ENCODE measurements around the gene IFIH1.

DNA sequence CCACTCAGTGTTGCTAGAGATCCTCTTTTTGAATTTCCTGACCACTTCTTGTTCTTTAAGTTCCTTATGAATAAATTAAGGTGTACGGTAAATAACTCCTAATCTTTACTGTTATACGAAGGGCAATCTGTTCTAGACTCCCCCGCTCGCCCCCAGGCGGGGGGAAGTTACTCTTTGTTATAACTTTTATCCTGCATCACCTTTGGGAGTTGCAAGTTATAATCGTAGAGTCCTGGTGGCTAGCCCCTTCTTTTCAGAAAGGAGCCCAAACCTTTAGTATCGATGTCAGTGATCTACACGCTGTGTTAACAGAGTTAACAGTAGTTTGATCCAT lies 26.1 kb upstream of the IFIH1 start:
- TF ChIP-seq SPI1 (IDR thresholded peaks at IDR 0.05; ENCODE audit: borderline replicate concordance, low read depth) = peak; percentile 93; the same call in 1 of the 2 replicates
- TF ChIP-seq, protein P1, sequence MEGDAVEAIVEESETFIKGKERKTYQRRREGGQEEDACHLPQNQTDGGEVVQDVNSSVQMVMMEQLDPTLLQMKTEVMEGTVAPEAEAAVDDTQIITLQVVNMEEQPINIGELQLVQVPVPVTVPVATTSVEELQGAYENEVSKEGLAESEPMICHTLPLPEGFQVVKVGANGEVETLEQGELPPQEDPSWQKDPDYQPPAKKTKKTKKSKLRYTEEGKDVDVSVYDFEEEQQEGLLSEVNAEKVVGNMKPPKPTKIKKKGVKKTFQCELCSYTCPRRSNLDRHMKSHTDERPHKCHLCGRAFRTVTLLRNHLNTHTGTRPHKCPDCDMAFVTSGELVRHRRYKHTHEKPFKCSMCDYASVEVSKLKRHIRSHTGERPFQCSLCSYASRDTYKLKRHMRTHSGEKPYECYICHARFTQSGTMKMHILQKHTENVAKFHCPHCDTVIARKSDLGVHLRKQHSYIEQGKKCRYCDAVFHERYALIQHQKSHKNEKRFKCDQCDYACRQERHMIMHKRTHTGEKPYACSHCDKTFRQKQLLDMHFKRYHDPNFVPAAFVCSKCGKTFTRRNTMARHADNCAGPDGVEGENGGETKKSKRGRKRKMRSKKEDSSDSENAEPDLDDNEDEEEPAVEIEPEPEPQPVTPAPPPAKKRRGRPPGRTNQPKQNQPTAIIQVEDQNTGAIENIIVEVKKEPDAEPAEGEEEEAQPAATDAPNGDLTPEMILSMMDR (IDR thresholded peaks at IDR 0.05; ENCODE audit: insufficient read depth, low read length) = no peak
- TF ChIP-seq POLR2AphosphoS5 (IDR thresholded peaks at IDR 0.05; ENCODE audit: low read depth) = no peak
- TF ChIP-seq, protein P2, sequence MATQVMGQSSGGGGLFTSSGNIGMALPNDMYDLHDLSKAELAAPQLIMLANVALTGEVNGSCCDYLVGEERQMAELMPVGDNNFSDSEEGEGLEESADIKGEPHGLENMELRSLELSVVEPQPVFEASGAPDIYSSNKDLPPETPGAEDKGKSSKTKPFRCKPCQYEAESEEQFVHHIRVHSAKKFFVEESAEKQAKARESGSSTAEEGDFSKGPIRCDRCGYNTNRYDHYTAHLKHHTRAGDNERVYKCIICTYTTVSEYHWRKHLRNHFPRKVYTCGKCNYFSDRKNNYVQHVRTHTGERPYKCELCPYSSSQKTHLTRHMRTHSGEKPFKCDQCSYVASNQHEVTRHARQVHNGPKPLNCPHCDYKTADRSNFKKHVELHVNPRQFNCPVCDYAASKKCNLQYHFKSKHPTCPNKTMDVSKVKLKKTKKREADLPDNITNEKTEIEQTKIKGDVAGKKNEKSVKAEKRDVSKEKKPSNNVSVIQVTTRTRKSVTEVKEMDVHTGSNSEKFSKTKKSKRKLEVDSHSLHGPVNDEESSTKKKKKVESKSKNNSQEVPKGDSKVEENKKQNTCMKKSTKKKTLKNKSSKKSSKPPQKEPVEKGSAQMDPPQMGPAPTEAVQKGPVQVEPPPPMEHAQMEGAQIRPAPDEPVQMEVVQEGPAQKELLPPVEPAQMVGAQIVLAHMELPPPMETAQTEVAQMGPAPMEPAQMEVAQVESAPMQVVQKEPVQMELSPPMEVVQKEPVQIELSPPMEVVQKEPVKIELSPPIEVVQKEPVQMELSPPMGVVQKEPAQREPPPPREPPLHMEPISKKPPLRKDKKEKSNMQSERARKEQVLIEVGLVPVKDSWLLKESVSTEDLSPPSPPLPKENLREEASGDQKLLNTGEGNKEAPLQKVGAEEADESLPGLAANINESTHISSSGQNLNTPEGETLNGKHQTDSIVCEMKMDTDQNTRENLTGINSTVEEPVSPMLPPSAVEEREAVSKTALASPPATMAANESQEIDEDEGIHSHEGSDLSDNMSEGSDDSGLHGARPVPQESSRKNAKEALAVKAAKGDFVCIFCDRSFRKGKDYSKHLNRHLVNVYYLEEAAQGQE (IDR thresholded peaks at IDR 0.05; ENCODE audit: insufficient replicate concordance, low read depth) = no peak

All from HL-60 (cell line).